ENCODE data around the gene SEMA3G. TPM values are rescaled to one million over a fixed set of nuclear protein-coding genes. Genes with fewer than 3 reads are reported as not detected.

SEMA3G gene
- polyA plus RNA-seq, 1 donor from 2014 or later, result not detected

GRCh38 chr3:52446042-52446441 is 1.1 kb upstream of the SEMA3G start:
- Histone ChIP-seq H3K36me3 (ENCODE audit: insufficient read depth, low read length) (no peaks in the 10 kb centered on the region), H3K27me3 (ENCODE audit: insufficient read depth, low read depth, low read length) (no peaks in the 10 kb centered on the region), H3K9me2 (ENCODE audit: insufficient read depth, low read length) (no peaks in the 10 kb centered on the region), H3K79me2 (replicated peaks; ENCODE audit: insufficient read depth, low read length) (no peaks in the 10 kb centered on the region), H3K4me3 (ENCODE audit: low read length) (no peak overlapping the region), H3K9me3 (ENCODE audit: low read length) (no peaks in the 10 kb centered on the region), H3K9ac (ENCODE audit: low read length) (no peak overlapping the region), H4K20me1 (ENCODE audit: insufficient read depth) (no peaks in the 10 kb centered on the region), H2AFZ (ENCODE audit: low read depth, low read length) (no peak overlapping the region), H3K27ac (ENCODE audit: low read length) (no peak overlapping the region), H3F3A (ENCODE audit: insufficient read depth, low read length, poor library complexity, severe bottlenecking) (no peaks in the 10 kb centered on the region), H3K4me2 (ENCODE audit: low read length) (no peak overlapping the region)
- TF ChIP-seq TAF1 (IDR thresholded peaks at IDR 0.05; ENCODE audit: low read depth) (no peak), REST (IDR thresholded peaks at IDR 0.05; ENCODE audit: borderline replicate concordance) (no peak), EP300 (conservative IDR thresholded peaks at IDR 0.05; ENCODE audit: poor library complexity, severe bottlenecking) (no peak), POLR2AphosphoS5 (IDR thresholded peaks at IDR 0.05) (no peak), EZH2 (IDR thresholded peaks at IDR 0.05; ENCODE audit: borderline replicate concordance, insufficient read depth, low read length, poor library complexity, severe bottlenecking) (no peak), CTCF (IDR thresholded peaks at IDR 0.05; ENCODE audit: poor library complexity, severe bottlenecking) (no peak), RAD21 (conservative IDR thresholded peaks at IDR 0.05) (no peak)

GRCh38 chr3:52443791-52444687 is 864 bp downstream of the SEMA3G start:
- no peaks in the 10 kb centered on the region for H3K36me3 ChIP-seq (ENCODE audit: insufficient read depth, low read length)
- no peak overlapping the region for H3K4me2 ChIP-seq (ENCODE audit: low read length)
- H3K27me3 ChIP-seq (ENCODE audit: insufficient read depth, low read depth, low read length), result no peaks in the 10 kb centered on the region
- H3K9me2 ChIP-seq (ENCODE audit: insufficient read depth, low read length), result no peaks in the 10 kb centered on the region
- no peak overlapping the region for H3K9ac ChIP-seq (ENCODE audit: low read length)
- no peaks in the 10 kb centered on the region for H3F3A ChIP-seq (ENCODE audit: insufficient read depth, low read length, poor library complexity, severe bottlenecking)
- H3K9me3 ChIP-seq (ENCODE audit: low read length), result no peaks in the 10 kb centered on the region
- no peaks in the 10 kb centered on the region for H3K79me2 ChIP-seq (replicated peaks; ENCODE audit: insufficient read depth, low read length)
- no peak overlapping the region for H2AFZ ChIP-seq (ENCODE audit: low read depth, low read length)
- H3K4me3 ChIP-seq (ENCODE audit: low read length), result no peak overlapping the region
- H3K27ac ChIP-seq (ENCODE audit: low read length), result no peak overlapping the region
- TF ChIP-seq RAD21 (conservative IDR thresholded peaks at IDR 0.05) (no peak), REST (IDR thresholded peaks at IDR 0.05; ENCODE audit: borderline replicate concordance) (no peak), SMC3 (conservative IDR thresholded peaks at IDR 0.05; ENCODE audit: poor library complexity) (no peak), CTCF (IDR thresholded peaks at IDR 0.05; ENCODE audit: poor library complexity, severe bottlenecking) (no peak), EZH2 (IDR thresholded peaks at IDR 0.05; ENCODE audit: borderline replicate concordance, insufficient read depth, low read length, poor library complexity, severe bottlenecking) (no peak), TAF1 (IDR thresholded peaks at IDR 0.05; ENCODE audit: low read depth) (no peak), MXI1 (conservative IDR thresholded peaks at IDR 0.05; ENCODE audit: poor library complexity, severe bottlenecking) (no peak), POLR2AphosphoS5 (IDR thresholded peaks at IDR 0.05) (no peak), EP300 (conservative IDR thresholded peaks at IDR 0.05; ENCODE audit: poor library complexity, severe bottlenecking) (no peak)
- H4K20me1 ChIP-seq (ENCODE audit: insufficient read depth), result no peaks in the 10 kb centered on the region

All from neural cell (in vitro differentiated cells).